GM23338 (cell line): ENCODE measurements around the gene RSPO1. TPM values are rescaled to one million over a fixed set of nuclear protein-coding genes. Genes with fewer than 3 reads are reported as not detected.

Experiments
- ATAC-seq: fragments of 200-7000 bp; cut with Tn5 transposase; 3 replicates; pipeline ENCODE4 v1.9.1; 2020
- DNase-seq: peaks from one replicate; pipeline ENCODE4 v3.0.0-alpha.2; 2015; ENCODE audit warnings: low spot score
- H2AFZ ChIP-seq: fragments of 200-600 bp; sonication (generic); 2 replicates; pipeline ENCODE4 v1.8.0; 2016; ENCODE audit warnings: antibody characterized with exemption, mild to moderate bottlenecking, moderate library complexity
- H3F3A ChIP-seq: fragments of 200-600 bp; sonication (generic); replicated peaks from 2 replicates; pipeline ENCODE4 v1.8.0; 2017; ENCODE audit warnings: antibody characterized with exemption, mixed run types, low read depth
- H3K27ac ChIP-seq: fragments of 200-600 bp; sonication (generic); 2 replicates; pipeline ENCODE4 v1.6.1; 2016; ENCODE audit warnings: low read depth
- H3K27me3 ChIP-seq: fragments of 200-600 bp; sonication (generic); 2 replicates; pipeline ENCODE4 v1.8.0; 2016; ENCODE audit warnings: mild to moderate bottlenecking, mixed run types, moderate library complexity; ENCODE audit not compliant: insufficient read depth
- H3K36me3 ChIP-seq: fragments of 200-600 bp; sonication (generic); 2 replicates; pipeline ENCODE4 v1.8.0; 2016; ENCODE audit warnings: mild to moderate bottlenecking; ENCODE audit not compliant: insufficient read depth
- H3K4me1 ChIP-seq: fragments of 200-600 bp; sonication (generic); 2 replicates; pipeline ENCODE4 v1.8.0; 2016; ENCODE audit warnings: mild to moderate bottlenecking, moderate library complexity; ENCODE audit not compliant: insufficient read depth
- H3K4me2 ChIP-seq: fragments of 200-600 bp; sonication (generic); 2 replicates; pipeline ENCODE4 v1.7.1; 2017; ENCODE audit warnings: mixed run types
- H3K4me3 ChIP-seq: fragments of 200-600 bp; sonication (generic); 2 replicates; pipeline ENCODE4 v1.6.1; 2016; ENCODE audit warnings: mixed run types
- H3K79me2 ChIP-seq: fragments of 200-600 bp; sonication (generic); replicated peaks from 2 replicates; pipeline ENCODE4 v1.8.0; 2017; ENCODE audit warnings: mild to moderate bottlenecking; ENCODE audit not compliant: insufficient read depth
- H3K9me2 ChIP-seq: fragments of 200-600 bp; sonication (generic); 2 replicates; pipeline ENCODE4 v1.8.0; 2017; ENCODE audit not compliant: insufficient read depth
- H4K20me1 ChIP-seq: fragments of 200-600 bp; sonication (generic); replicated peaks from 2 replicates; pipeline ENCODE4 v1.8.0; 2017; ENCODE audit warnings: mild to moderate bottlenecking; ENCODE audit not compliant: insufficient read depth
- H3K27ac Mint-ChIP-seq: 2 replicates; pipeline ENCODE4 v1.8.0; 2020; ENCODE audit warnings: inconsistent platforms, mild to moderate bottlenecking, moderate library complexity, mixed read lengths
- H3K27me3 Mint-ChIP-seq: 3 replicates; pipeline ENCODE4 v1.8.0; 2022; ENCODE audit warnings: low read depth, mild to moderate bottlenecking, moderate library complexity, mixed read lengths, inconsistent platforms; ENCODE audit not compliant: insufficient read depth, poor library complexity
- H3K36me3 Mint-ChIP-seq: 3 replicates; pipeline ENCODE4 v1.8.0; 2021; ENCODE audit warnings: low read depth, mild to moderate bottlenecking, inconsistent platforms, moderate library complexity, mixed read lengths
- H3K4me1 Mint-ChIP-seq: 3 replicates; pipeline ENCODE4 v1.8.0; 2020; ENCODE audit warnings: mild to moderate bottlenecking, inconsistent platforms, mixed read lengths
- H3K4me3 Mint-ChIP-seq: 3 replicates; pipeline ENCODE4 v1.8.0; 2021; ENCODE audit warnings: moderate library complexity, mild to moderate bottlenecking, inconsistent platforms, mixed read lengths
- H3K9me3 Mint-ChIP-seq: 3 replicates; pipeline ENCODE4 v1.8.0; 2020; ENCODE audit warnings: moderate library complexity, mild to moderate bottlenecking, inconsistent platforms, mixed read lengths
- CTCF ChIP-seq, 2 experiments: fragments of 200-600 bp in 1 of 2; sonication (generic) in 1 of 2; conservative IDR thresholded peaks; 2 replicates each; pipeline versions ENCODE4 v1.5.1 to v1.6.1; 2016 to 2017; ENCODE audit warnings: antibody characterized with exemption in 2 of 2, low read depth in 2 of 2, mild to moderate bottlenecking in 2 of 2, moderate library complexity in 1 of 2
- ETS1 ChIP-seq: IDR thresholded peaks from 2 replicates; pipeline ENCODE4 v1.6.1; 2016; ENCODE audit warnings: antibody characterized with exemption
- EZH2phosphoT487 ChIP-seq: fragments of 200-600 bp; sonication (generic); IDR thresholded peaks from one replicate; pipeline ENCODE4 v1.8.1; 2018; ENCODE audit warnings: antibody characterized with exemption; ENCODE audit not compliant: unreplicated experiment
- POLR2AphosphoS5 ChIP-seq: IDR thresholded peaks from 2 replicates; pipeline ENCODE4 v1.6.1; 2016; ENCODE audit warnings: antibody characterized with exemption, low read depth
- REST ChIP-seq: IDR thresholded peaks from one replicate; pipeline ENCODE4 v1.6.1; 2018; ENCODE audit warnings: antibody characterized with exemption; ENCODE audit not compliant: unreplicated experiment
- STAT1 ChIP-seq: IDR thresholded peaks from one replicate; pipeline ENCODE4 v1.6.1; 2016; ENCODE audit warnings: antibody characterized with exemption; ENCODE audit not compliant: unreplicated experiment
- ZNF331 ChIP-seq: fragments of 250-450 bp; sonication (Bioruptor Pico); IDR thresholded peaks from 2 replicates; pipeline ENCODE4 v1.5.0; 2020; ENCODE audit warnings: low read depth, mild to moderate bottlenecking, moderate library complexity
- ZNF462 ChIP-seq: fragments of 250-450 bp; sonication (Bioruptor Pico); IDR thresholded peaks from 2 replicates; pipeline ENCODE4 v1.5.0; 2020; ENCODE audit warnings: mild to moderate bottlenecking, moderate library complexity
- polyA plus RNA-seq: library from polyadenylated mRNA; unstranded; fragments of >200 nt; fragmentation: Nextera tagmentation; extraction: Ambion mirVana; gene quantifications from 2 replicates; pipeline ENCODE4 v1.2.1, GENCODE V29; 2016
- total RNA-seq: library from RNA; depleted of rRNA; stranded (reverse); fragments of >200 nt; shearing (Covaris generic); gene quantifications from 2 replicates; pipeline ENCODE4 v1.2.3, GENCODE V29; 2014

The RSPO1 gene
- total and polyA plus RNA-seq, 2 experiments from 2014 or later = 0.11 TPM; not detected in 1

- no peak overlapping the region for H3K27ac Mint-ChIP-seq
- Histone ChIP-seq H3K4me2 (no peak overlapping the region), H3F3A (0 out of 2 replicates have a peak, but pooled peaks cover 3% of the 10 kb centered on the region), H3K27ac (no peak overlapping the region), H3K9me2 (no peaks in the 10 kb centered on the region), H3K79me2 (no peaks in the 10 kb centered on the region; the same call in 1 of the 2 replicates), H3K4me3 (no peak overlapping the region), H2AFZ (no peak overlapping the region), H4K20me1 (peaks cover 38% of the 10 kb centered on the region), H3K4me1 (no peaks in the 10 kb centered on the region), H3K27me3 (no peaks in the 10 kb centered on the region), H3K36me3 (peaks cover 83% of the 10 kb centered on the region)
- no peaks in the 10 kb centered on the region for H3K9me3 Mint-ChIP-seq
- H3K27me3 Mint-ChIP-seq = peaks cover 1% of the 10 kb centered on the region
- no peak for ATAC-seq
- no peaks in the 10 kb centered on the region for H3K4me1 Mint-ChIP-seq
- TF ChIP-seq REST (no peak), STAT1 (no peak), ETS1 (no peak), POLR2AphosphoS5 (no peak)
- H3K36me3 Mint-ChIP-seq = peaks cover 92% of the 10 kb centered on the region
- H3K4me3 Mint-ChIP-seq = no peak overlapping the region
- DNase-seq = no peak
Measured at GRCh38 chr1:37570528-37571334, 64.0 kb downstream of the RSPO1 start.

- no peak overlapping the region for H3K4me3 ChIP-seq
- no peak for DNase-seq
- no peaks in the 10 kb centered on the region for H3K9me2 ChIP-seq
- H3K79me2 ChIP-seq = no peaks in the 10 kb centered on the region; the same call in 1 of the 2 replicates
- no peaks in the 10 kb centered on the region; the same call in 2 of the 3 replicates for H3K9me3 Mint-ChIP-seq
- H3K36me3 Mint-ChIP-seq = peaks cover 65% of the 10 kb centered on the region
- H2AFZ ChIP-seq = no peak overlapping the region
- H3K27ac Mint-ChIP-seq = no peak overlapping the region
- no peaks in the 10 kb centered on the region for H3K4me1 Mint-ChIP-seq
- no peak overlapping the region for H3K27ac ChIP-seq
- H3K27me3 Mint-ChIP-seq = no peaks in the 10 kb centered on the region
- H3K4me1 ChIP-seq = no peaks in the 10 kb centered on the region
- H3K4me3 Mint-ChIP-seq = no peak overlapping the region
- H3F3A ChIP-seq = peaks cover 7% of the 10 kb centered on the region; the same call in 1 of the 2 replicates
- H3K4me2 ChIP-seq = no peak overlapping the region
- peaks cover 54% of the 10 kb centered on the region for H3K36me3 ChIP-seq
- H3K27me3 ChIP-seq = no peaks in the 10 kb centered on the region
- peaks cover 20% of the 10 kb centered on the region for H4K20me1 ChIP-seq
- ATAC-seq = no peak
- TF ChIP-seq EZH2phosphoT487 (no peak), CTCF (conservative IDR thresholded peaks at IDR 0.05; ENCODE audit: low read depth in 2 of 2) (no peak), ZNF331 (CRISPR knock-in tag) (no peak), ZNF462 (CRISPR knock-in tag) (no peak)
Measured at GRCh38 chr1:37567023-37567422, 67.7 kb downstream of the RSPO1 start.
